SK-N-SH (cell line): ENCODE results near the gene GNS. TPM values are rescaled to one million over a fixed set of nuclear protein-coding genes. Genes with fewer than 3 reads are reported as not detected.
A peak's percentile ranks its signal among the peaks of the same experiment; 100 is the strongest.

ENCODE experiments used
- CTCF ChIA-PET: fragments of 300-600, 350-600 bp; formaldehyde crosslinking; extraction: SDS; loops from one replicate; lab custom pipeline; 2021; lab: Yijun Ruan, JAX
- POLR2A ChIA-PET: fragments of 350-600 bp; sonication (Branson Sonifier 250); formaldehyde crosslinking; extraction: SDS; loops from one replicate; lab custom pipeline; 2020; ENCODE audit warnings: antibody characterized with exemption, inconsistent platforms; lab: Yijun Ruan, JAX
- DNase-seq: peaks from one replicate; pipeline ENCODE4 v3.0.0; 2012
- H2AFZ ChIP-seq: fragments of 200-600 bp; sonication (generic); 2 replicates; pipeline ENCODE4 v1.8.1; 2016; ENCODE audit warnings: antibody characterized with exemption, mild to moderate bottlenecking, low read depth
- H3F3A ChIP-seq: fragments of 200-600 bp; sonication (generic); replicated peaks from 2 replicates; pipeline ENCODE3; 2016; ENCODE audit warnings: antibody characterized with exemption, mild to moderate bottlenecking; ENCODE audit not compliant: insufficient read depth
- H3K27ac ChIP-seq, 2 experiments: fragments of 200-500 bp in 1 of 2; fragments of 200-600 bp in 1 of 2; sonication (Bioruptor generic) in 1 of 2; sonication (generic), shearing (Covaris generic) in 1 of 2; 2 replicates each; pipeline versions ENCODE4 v1.5.1 to v1.6.1; 2014 to 2016; ENCODE audit warnings: low read depth in 2 of 2, inconsistent platforms in 1 of 2, low read length in 1 of 2, mild to moderate bottlenecking in 1 of 2, mixed read lengths in 1 of 2
- H3K27me3 ChIP-seq: fragments of 200-600 bp; sonication (generic), shearing (Covaris generic); 2 replicates; pipeline ENCODE4 v1.6.1; 2016; ENCODE audit warnings: mixed run types; ENCODE audit not compliant: insufficient read depth
- H3K36me3 ChIP-seq, 2 experiments: fragments of 200-500 bp in 1 of 2; fragments of 200-600 bp in 1 of 2; sonication (Bioruptor generic) in 1 of 2; sonication (generic) in 1 of 2; replicated peaks in 1 of 2; 2 replicates each; pipeline versions ENCODE3 to v1.5.1; 2014 to 2016; ENCODE audit warnings: low read length in 1 of 2, mild to moderate bottlenecking in 1 of 2; ENCODE audit not compliant: insufficient read depth in 2 of 2, control insufficient read depth in 1 of 2
- H3K4me1 ChIP-seq, 2 experiments: fragments of 200-500 bp in 1 of 2; fragments of 200-600 bp in 1 of 2; sonication (Bioruptor generic) in 1 of 2; sonication (generic), shearing (Covaris generic) in 1 of 2; 2 replicates each; pipeline versions ENCODE4 v1.5.1 to v1.6.1; 2014 to 2016; ENCODE audit warnings: low read depth in 1 of 2, low read length in 1 of 2, mixed run types in 1 of 2; ENCODE audit not compliant: insufficient read depth in 2 of 2, control insufficient read depth in 1 of 2
- H3K4me2 ChIP-seq: fragments of 200-600 bp; sonication (generic), shearing (Covaris generic); 2 replicates; pipeline ENCODE4 v1.6.1; 2017; ENCODE audit warnings: mixed run types
- H3K4me3 ChIP-seq, 2 experiments: fragments of 200-500 bp in 1 of 2; fragments of 200-600 bp in 1 of 2; sonication (Bioruptor generic) in 1 of 2; sonication (generic), shearing (Covaris generic) in 1 of 2; 2 replicates each; pipeline versions ENCODE4 v1.5.1 to v1.8.1; 2014 to 2016; ENCODE audit warnings: low read depth in 2 of 2, inconsistent platforms in 1 of 2, low read length in 1 of 2, mild to moderate bottlenecking in 1 of 2, mixed read lengths in 1 of 2, moderate library complexity in 1 of 2
- H3K79me2 ChIP-seq: fragments of 200-600 bp; sonication (generic); 2 replicates; pipeline ENCODE4 v1.8.1; 2017; ENCODE audit warnings: mild to moderate bottlenecking; ENCODE audit not compliant: insufficient read depth
- H3K9ac ChIP-seq: fragments of 200-600 bp; sonication (generic); 2 replicates; pipeline ENCODE4 v1.6.1; 2017; ENCODE audit warnings: mixed run types
- H3K9me2 ChIP-seq: fragments of 200-600 bp; sonication (generic); 2 replicates; pipeline ENCODE4 v1.6.1; 2017; ENCODE audit warnings: mixed run types
- H3K9me3 ChIP-seq: fragments of 200-600 bp; sonication (generic); 2 replicates; pipeline ENCODE4 v1.6.1; 2017; ENCODE audit warnings: mixed run types, mild to moderate bottlenecking, moderate library complexity
- H4K20me1 ChIP-seq: fragments of 200-600 bp; sonication (generic); 2 replicates; pipeline ENCODE4 v1.6.1; 2017; ENCODE audit warnings: mild to moderate bottlenecking, mixed run types; ENCODE audit not compliant: insufficient read depth
- ELF1 ChIP-seq: IDR thresholded peaks from 2 replicates; pipeline ENCODE4 v1.4.0; 2012
- EP300 ChIP-seq, 2 experiments: IDR thresholded peaks; 2 replicates each; pipeline versions ENCODE4 v1.4.0 to v1.6.1; 2012; ENCODE audit warnings: borderline replicate concordance in 1 of 2, low read depth in 1 of 2, low read length in 1 of 2
- FOSL2 ChIP-seq: IDR thresholded peaks from 2 replicates; pipeline ENCODE4 v1.4.0; 2012; ENCODE audit warnings: low read depth, mild to moderate bottlenecking, moderate library complexity, borderline replicate concordance
- FOXJ3 ChIP-seq: sonication (generic); formaldehyde crosslinking; IDR thresholded peaks from 2 replicates; pipeline ENCODE4 v1.5.1; 2020; ENCODE audit warnings: mild to moderate bottlenecking, missing genetic modification reagents
- FOXM1 ChIP-seq: IDR thresholded peaks from 2 replicates; pipeline ENCODE4 v1.4.0; 2012; ENCODE audit warnings: low read depth, mild to moderate bottlenecking
- GABPA ChIP-seq: IDR thresholded peaks from 2 replicates; pipeline ENCODE4 v1.4.0; 2012; ENCODE audit warnings: low read depth, mild to moderate bottlenecking
- GATA2 ChIP-seq: sonication (generic); formaldehyde crosslinking; IDR thresholded peaks from 2 replicates; pipeline ENCODE4 v1.5.0; 2020; ENCODE audit warnings: mild to moderate bottlenecking, missing genetic modification reagents
- JUND ChIP-seq: IDR thresholded peaks from 2 replicates; pipeline ENCODE4 v1.4.0; 2012
- MAX ChIP-seq: IDR thresholded peaks from 2 replicates; pipeline ENCODE4 v1.4.0; 2012; ENCODE audit warnings: low read depth
- MXI1 ChIP-seq: IDR thresholded peaks from 2 replicates; pipeline ENCODE4 v1.6.1; 2012; ENCODE audit warnings: mild to moderate bottlenecking, low read depth, low read length, improper control_type of control experiment
- NFIC ChIP-seq: IDR thresholded peaks from 2 replicates; pipeline ENCODE4 v1.4.0; 2012; ENCODE audit warnings: borderline replicate concordance
- NRF1 ChIP-seq: IDR thresholded peaks from 2 replicates; pipeline ENCODE4 v1.6.1; 2012; ENCODE audit warnings: low read depth, mild to moderate bottlenecking, low read length
- POLR2AphosphoS5 ChIP-seq: IDR thresholded peaks from 2 replicates; pipeline ENCODE4 v1.6.1; 2012; ENCODE audit warnings: low read depth, low read length
- RCOR1 ChIP-seq: fragments of 150-350 bp; IDR thresholded peaks from 2 replicates; pipeline ENCODE4 v1.6.1; 2017; ENCODE audit warnings: antibody characterized with exemption, low read length
- REST ChIP-seq: IDR thresholded peaks from 2 replicates; pipeline ENCODE4 v1.6.1; 2012; ENCODE audit warnings: mild to moderate bottlenecking, low read depth, low read length, moderate library complexity
- RFX5 ChIP-seq: IDR thresholded peaks from 2 replicates; pipeline ENCODE4 v1.6.1; 2012; ENCODE audit warnings: mild to moderate bottlenecking, improper control_type of control experiment, low read length
- RXRA ChIP-seq: IDR thresholded peaks from 2 replicates; pipeline ENCODE4 v1.4.0; 2012; ENCODE audit warnings: low read depth, mild to moderate bottlenecking, borderline replicate concordance
- TAF1 ChIP-seq: IDR thresholded peaks from 2 replicates; pipeline ENCODE4 v1.6.1; 2012; ENCODE audit warnings: low read depth, mild to moderate bottlenecking, low read length, moderate library complexity, borderline replicate concordance
- TEAD4 ChIP-seq: IDR thresholded peaks from 2 replicates; pipeline ENCODE4 v1.4.0; 2012; ENCODE audit warnings: mild to moderate bottlenecking, borderline replicate concordance; ENCODE audit not compliant: insufficient read depth
- USF2 ChIP-seq: fragments of 150-350 bp; IDR thresholded peaks from 2 replicates; pipeline ENCODE4 v1.6.1; 2017; ENCODE audit warnings: antibody characterized with exemption, low read length, low read depth, borderline replicate concordance
- YY1 ChIP-seq: IDR thresholded peaks from 2 replicates; pipeline ENCODE4 v1.4.0; 2012; ENCODE audit warnings: low read depth, mild to moderate bottlenecking
- WGBS: methylation state at CpG from one replicate; pipeline ENCODE4 v1.1.6; 2017; ENCODE audit warnings: low lambda C conversion rate; 5-methylcytosine and 5-hydroxymethylcytosine counted together
- polyA plus RNA-seq, 3 experiments: library from polyadenylated mRNA; depleted of rRNA; stranded (reverse); fragments of >200 nt; gene quantifications; 2 replicates each; pipeline ENCODE4 v1.2.3, GENCODE V29; 2012

The GNS gene
- polyA plus RNA-seq, 1 of the 3 experiments (the other 2 are of a cell fraction), result 74.8 TPM

- TF ChIP-seq TAF1, result no peak
- TF ChIP-seq RFX5, result no peak
- TF ChIP-seq USF2, result peak; percentile 98
- no peak for TF ChIP-seq RXRA
- TF ChIP-seq JUND, result no peak
- peak; percentile 54; the same call in 1 of the 2 replicates for TF ChIP-seq ELF1
- TF ChIP-seq EP300 (IDR thresholded peaks at IDR 0.05; ENCODE audit: borderline replicate concordance in 1 of 2, low read depth in 1 of 2, low read length in 1 of 2), result 0 out of 4 replicates have a peak, but pooled peaks of 1 of the 2 experiments have one; percentile 19
- no peak; the same call in 1 of the 2 replicates for TF ChIP-seq YY1
- TF ChIP-seq FOXM1, result no peak
- TF ChIP-seq NFIC, result no peak
- no peak for TF ChIP-seq FOSL2
- TF ChIP-seq GATA2 (CRISPR knock-in tag), result no peak
- TF ChIP-seq POLR2AphosphoS5, result peak; percentile 74
- no peak for TF ChIP-seq TEAD4
Observed at GRCh38 chr12:64759035-64759894, at the start of gene GNS (continued).

GRCh38 chr12:64808110-64808509, 48.9 kb upstream of the GNS start:
- Histone ChIP-seq H3K4me1 (no peaks in the 10 kb centered on the region), H3K9me3 (no peaks in the 10 kb centered on the region), H4K20me1 (no peaks in the 10 kb centered on the region), H3K79me2 (no peaks in the 10 kb centered on the region), H3K27ac (no peak overlapping the region), H3F3A (no peaks in the 10 kb centered on the region), H3K4me3 (no peak overlapping the region), H3K9ac (no peak overlapping the region), H3K27me3 (peaks cover 10% of the 10 kb centered on the region; the same call in 1 of the 2 replicates), H3K4me2 (no peak overlapping the region), H3K9me2 (no peaks in the 10 kb centered on the region), H3K36me3 (no peaks in the 10 kb centered on the region), H2AFZ (no peak overlapping the region)
- 24% methylated on average over 5 of the region's 5 CpGs for WGBS
- TF ChIP-seq REST, result no peak
- no peak for TF ChIP-seq RCOR1
- TF ChIP-seq GABPA, result no peak
- TF ChIP-seq GATA2 (CRISPR knock-in tag), result no peak
- TF ChIP-seq FOSL2, result no peak
- no peak for TF ChIP-seq MXI1
- TF ChIP-seq RXRA, result no peak
- TF ChIP-seq POLR2AphosphoS5, result no peak
- no peak for TF ChIP-seq FOXJ3 (CRISPR knock-in tag)
- TF ChIP-seq MAX, result no peak
- no peak for TF ChIP-seq RFX5
- TF ChIP-seq FOXM1, result no peak
- TF ChIP-seq TEAD4, result no peak
- no peak for TF ChIP-seq NRF1
- no peak for DNase-seq
- POLR2A ChIA-PET, result no interaction called here
- CTCF ChIA-PET, result interaction anchor here (3.9 kb wide), 1 partner anchor 12 kb away, joined by 21 read pairs; no protein-coding TSS in a partner anchor
